22Rv1 (cell line): ENCODE data around the gene FBXO46.

Experiments used
- H3K27ac ChIP-seq: fragments of 450-650 bp; 2 replicates; pipeline ENCODE4 v1.5.1; 2017
- ZFX ChIP-seq: fragments of 450-650 bp; IDR thresholded peaks from 2 replicates; pipeline ENCODE4 v1.6.1; 2017; ENCODE audit warnings: antibody characterized with exemption, borderline replicate concordance
- TF ChIP-seq, protein P1 (sequence below): fragments of 450-650 bp; IDR thresholded peaks from 2 replicates; pipeline ENCODE4 v1.5.1; 2017; ENCODE audit warnings: mild to moderate bottlenecking

Gene FBXO46

DNA sequence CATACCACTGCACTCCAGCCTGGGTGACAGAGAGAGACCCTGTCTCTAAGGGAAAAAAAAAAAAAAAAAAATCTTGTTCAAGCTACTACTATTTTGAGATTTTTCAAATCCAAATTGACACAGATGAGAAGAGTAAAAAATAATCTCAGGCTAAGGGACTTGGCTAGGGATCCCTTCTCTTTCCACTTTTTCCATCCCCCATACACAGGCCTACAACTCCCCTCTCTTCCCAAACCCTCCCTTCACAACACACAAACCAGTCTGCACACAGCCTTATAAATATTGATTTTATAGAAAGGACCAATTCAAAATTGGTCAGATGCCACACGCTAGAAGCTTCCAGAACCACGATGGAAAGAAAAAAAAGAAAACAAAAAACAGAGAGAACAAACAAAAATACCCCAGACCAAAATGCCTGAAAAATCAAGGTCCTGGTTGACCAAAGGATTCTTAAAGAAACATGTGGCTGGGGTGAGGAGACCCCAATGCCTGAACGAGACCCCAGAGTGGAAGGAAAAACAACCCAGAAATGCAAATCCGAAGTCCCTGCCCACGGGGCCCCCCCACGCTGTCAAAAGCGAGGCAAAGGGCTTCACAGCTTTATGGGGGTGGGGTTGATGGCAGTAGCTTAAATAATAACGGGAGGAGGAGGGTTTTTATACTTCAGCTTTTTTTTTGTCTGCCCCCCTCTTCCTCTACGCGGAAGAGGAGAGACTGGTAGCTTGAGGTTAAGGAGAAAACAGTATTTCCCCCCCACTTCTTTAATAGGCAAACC lies 20.2 kb downstream of the FBXO46 start:
- TF ChIP-seq ZFX = no peak
- TF ChIP-seq, protein P1, sequence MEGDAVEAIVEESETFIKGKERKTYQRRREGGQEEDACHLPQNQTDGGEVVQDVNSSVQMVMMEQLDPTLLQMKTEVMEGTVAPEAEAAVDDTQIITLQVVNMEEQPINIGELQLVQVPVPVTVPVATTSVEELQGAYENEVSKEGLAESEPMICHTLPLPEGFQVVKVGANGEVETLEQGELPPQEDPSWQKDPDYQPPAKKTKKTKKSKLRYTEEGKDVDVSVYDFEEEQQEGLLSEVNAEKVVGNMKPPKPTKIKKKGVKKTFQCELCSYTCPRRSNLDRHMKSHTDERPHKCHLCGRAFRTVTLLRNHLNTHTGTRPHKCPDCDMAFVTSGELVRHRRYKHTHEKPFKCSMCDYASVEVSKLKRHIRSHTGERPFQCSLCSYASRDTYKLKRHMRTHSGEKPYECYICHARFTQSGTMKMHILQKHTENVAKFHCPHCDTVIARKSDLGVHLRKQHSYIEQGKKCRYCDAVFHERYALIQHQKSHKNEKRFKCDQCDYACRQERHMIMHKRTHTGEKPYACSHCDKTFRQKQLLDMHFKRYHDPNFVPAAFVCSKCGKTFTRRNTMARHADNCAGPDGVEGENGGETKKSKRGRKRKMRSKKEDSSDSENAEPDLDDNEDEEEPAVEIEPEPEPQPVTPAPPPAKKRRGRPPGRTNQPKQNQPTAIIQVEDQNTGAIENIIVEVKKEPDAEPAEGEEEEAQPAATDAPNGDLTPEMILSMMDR = no peak
- H3K27ac ChIP-seq = no peak overlapping the region

DNA sequence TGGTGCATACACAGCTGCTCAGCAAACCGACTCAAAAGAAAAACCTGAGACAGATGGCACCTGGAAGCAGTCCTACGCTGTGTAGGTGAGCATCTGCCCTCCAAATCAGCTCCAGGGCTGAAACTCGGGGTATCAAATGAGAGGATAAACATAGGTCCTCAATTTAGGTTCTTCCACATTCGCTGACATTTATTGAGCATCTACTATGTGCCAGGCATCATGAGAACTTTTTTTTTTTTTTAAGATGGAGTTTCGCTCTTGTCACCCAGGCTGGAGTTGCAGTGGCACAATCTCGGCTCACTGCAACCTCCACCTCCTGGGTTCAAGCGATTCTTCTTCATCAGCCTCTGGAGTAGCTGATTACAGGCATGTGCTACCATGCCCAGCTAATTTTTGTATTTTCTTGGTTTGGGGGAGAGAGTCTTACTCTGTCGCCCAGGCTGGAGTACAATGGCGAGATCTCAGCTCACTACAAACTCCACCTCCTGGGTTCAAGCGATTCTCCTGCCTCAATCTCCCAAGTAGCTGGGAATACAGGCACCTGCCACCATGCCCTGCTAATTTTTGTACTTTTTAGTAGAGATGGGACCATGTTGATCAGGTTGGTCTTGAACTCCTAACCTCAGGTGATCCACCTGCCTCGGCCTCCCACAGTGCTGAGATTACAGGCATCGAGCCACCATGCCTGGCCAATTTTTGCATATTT lies 24.8 kb downstream of the FBXO46 start:
- TF ChIP-seq, protein P1 = no peak
- H3K27ac ChIP-seq = no peak overlapping the region

DNA sequence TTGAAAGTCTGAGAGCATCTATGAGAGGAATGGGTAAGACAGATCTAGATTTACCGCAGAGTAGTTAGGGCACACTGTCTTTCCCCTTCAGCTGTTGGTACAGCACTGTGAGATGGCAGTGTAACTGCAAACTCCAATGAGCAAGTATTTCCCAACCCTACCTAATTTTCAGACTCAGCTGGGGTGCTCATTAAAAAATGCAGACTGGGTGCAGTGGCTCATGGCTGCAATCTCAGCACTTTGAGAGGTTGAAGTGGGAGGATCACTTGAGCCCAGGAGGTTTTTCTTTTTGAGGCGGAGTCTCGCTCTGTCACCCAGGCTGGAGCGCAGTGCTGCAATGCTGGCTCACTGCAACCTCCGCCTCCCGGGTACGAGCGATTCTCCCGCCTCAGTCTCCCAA lies 25.6 kb downstream of the FBXO46 start:
- TF ChIP-seq, protein P1 = no peak
- no peak for TF ChIP-seq ZFX
- 0 out of 2 replicates have a peak overlapping the region, but pooled peaks have one; percentile 23 for H3K27ac ChIP-seq

DNA sequence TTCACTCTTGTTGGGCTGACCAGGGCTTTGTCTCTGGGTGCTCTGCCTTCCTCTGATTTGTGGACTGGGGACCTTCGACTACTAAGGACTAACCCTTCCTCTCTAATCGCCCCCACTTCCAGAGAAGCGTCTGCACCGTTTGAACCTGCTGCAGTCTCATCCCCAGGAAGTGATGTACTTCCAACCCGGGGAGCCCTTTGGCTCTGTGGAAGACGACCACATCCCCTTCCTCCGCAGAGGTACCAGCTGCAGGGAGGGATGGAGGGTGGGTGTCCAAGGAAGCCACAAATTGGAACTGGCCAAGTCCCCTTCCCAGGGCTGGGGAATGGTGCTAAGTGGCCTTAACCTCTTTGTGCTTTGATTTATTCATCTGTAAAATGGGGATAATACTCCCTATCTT lies 29.0 kb downstream of the FBXO46 start:
- TF ChIP-seq ZFX = no peak
- TF ChIP-seq, protein P1 = no peak

DNA sequence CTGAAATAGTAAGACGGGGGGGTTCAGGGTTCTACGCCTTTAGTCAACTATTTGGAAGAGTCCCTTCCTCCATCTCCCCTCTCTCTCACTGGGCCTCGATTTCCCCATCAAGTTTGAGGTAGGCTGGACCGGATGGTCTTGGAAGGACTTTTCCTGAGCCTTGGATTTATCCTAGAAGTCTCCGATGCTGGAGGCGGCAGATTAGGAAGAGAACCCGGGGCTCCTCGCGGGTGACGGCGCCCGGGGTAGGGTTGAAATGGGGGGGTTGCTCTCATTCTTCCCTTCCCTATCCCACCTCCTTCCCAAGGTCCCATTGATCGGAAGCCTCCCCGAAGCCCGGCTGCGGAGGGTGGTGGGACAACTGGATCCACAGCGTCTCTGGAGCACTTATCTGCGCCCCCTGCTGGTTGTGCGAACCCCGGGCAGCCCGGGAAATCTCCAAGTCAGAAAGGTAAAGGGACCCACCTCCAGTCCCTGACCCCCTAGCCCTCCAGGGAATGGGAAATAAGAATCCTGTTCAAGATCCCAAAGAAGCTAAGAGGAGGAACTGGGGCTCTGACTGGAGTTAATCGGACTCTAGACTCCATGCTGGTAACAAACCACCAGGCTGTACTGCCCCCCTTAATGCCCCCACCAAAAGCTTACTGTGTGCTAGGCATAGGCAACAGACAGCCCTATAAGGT lies 37.4 kb downstream of the FBXO46 start:
- no peak for TF ChIP-seq ZFX
- TF ChIP-seq, protein P1 = peak; percentile 97
- peak overlapping the region; percentile 91 for H3K27ac ChIP-seq

More for the DNA sequence above, 29.0 kb downstream of the FBXO46 start:
- H3K27ac ChIP-seq = no peak overlapping the region

DNA sequence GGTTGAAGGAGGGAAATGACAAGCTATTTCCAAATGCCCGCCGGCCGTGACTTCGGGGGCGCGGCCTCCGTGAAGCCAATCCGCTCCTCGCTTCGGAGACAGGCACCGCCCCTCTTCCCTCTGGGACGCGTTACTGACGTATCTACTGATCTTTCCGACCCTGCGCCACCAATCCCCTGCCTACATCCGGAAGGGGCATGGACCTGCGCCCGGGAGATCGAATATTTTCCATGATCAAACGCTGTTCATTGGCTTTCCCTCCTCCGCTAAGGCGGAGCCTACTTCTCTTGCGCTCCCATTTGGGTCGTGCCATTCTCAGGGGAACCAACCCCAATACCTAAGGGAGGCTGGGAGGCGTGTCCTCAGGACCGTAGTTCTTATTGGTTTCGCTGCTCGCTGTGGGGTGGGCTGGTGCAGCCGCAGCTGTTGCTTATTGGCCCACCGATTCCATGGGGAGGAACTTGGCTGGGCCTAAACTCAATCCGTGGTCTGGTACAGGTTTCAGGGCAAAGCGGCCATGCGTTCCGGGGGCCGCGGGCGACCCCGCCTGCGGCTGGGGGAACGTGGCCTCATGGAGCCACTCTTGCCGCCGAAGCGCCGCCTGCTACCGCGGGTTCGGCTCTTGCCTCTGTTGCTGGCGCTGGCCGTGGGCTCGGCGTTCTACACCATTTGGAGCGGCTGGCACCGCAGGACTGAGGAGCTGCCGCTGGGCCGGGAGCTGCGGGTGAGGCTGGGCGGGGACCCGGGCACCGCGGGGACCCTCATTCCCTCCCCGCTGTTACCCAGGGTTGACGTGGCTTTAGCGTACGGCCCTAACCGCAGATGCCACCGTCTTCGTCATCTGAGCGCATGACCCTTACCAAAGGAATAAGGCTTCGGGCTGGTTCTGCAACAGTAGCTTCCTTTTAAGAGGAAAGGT lies 38.2 kb downstream of the FBXO46 start, which contains the start of gene QPCTL:
QPCTL (plus strand) TSS at position 480 of the 919 bp plus-strand sequence; CDS start at position 518, 38 bp downstream.
- no peak for TF ChIP-seq ZFX
- TF ChIP-seq, protein P1 = no peak
- H3K27ac ChIP-seq = peak within 1 kb of the TSS; percentile 91
